IPS-18c (cell line): Measurements from ENCODE around the gene WBP1L.

ENCODE experiments used
- H3K4me3 ChIP-seq: 2 replicates; pipeline ENCODE4 v1.7.0; 2013; ENCODE audit warnings: low read depth, mild to moderate bottlenecking, low read length, moderate library complexity; ENCODE audit not compliant: insufficient read depth
- H3K9me3 ChIP-seq: one replicate; pipeline ENCODE4 v1.6.1; 2013; ENCODE audit warnings: mild to moderate bottlenecking, low read length, moderate library complexity; ENCODE audit not compliant: control insufficient read depth, insufficient read depth

The WBP1L gene

GRCh38 chr10:102767428-102768160, 23.8 kb downstream of the WBP1L start:
- no peak overlapping the region for H3K4me3 ChIP-seq

GRCh38 chr10:102769375-102770107, 25.8 kb downstream of the WBP1L start:
- Histone ChIP-seq H3K9me3 (no peaks in the 10 kb centered on the region), H3K4me3 (no peak overlapping the region)

More at GRCh38 chr10:102767428-102768160, 23.8 kb downstream of the WBP1L start:
- H3K9me3 ChIP-seq = no peaks in the 10 kb centered on the region

- no peak overlapping the region for H3K4me3 ChIP-seq
- H3K9me3 ChIP-seq = no peaks in the 10 kb centered on the region
Measured at GRCh38 chr10:102770108-102770482, 26.3 kb downstream of the WBP1L start.

GRCh38 chr10:102770792-102771191, 27.0 kb downstream of the WBP1L start:
- Histone ChIP-seq H3K9me3 (no peaks in the 10 kb centered on the region), H3K4me3 (no peak overlapping the region)

GRCh38 chr10:102773320-102773719, 29.6 kb downstream of the WBP1L start:
- H3K4me3 ChIP-seq = no peak overlapping the region

GRCh38 chr10:102773986-102774385, 30.2 kb downstream of the WBP1L start:
- Histone ChIP-seq H3K4me3 (no peak overlapping the region), H3K9me3 (no peaks in the 10 kb centered on the region)

More at GRCh38 chr10:102773320-102773719, 29.6 kb downstream of the WBP1L start:
- H3K9me3 ChIP-seq = no peaks in the 10 kb centered on the region

- H3K9me3 ChIP-seq = no peaks in the 10 kb centered on the region
- 0 out of 2 replicates have a peak overlapping the region, but pooled peaks have one; percentile 2 for H3K4me3 ChIP-seq
Measured at GRCh38 chr10:102775201-102775934, 31.6 kb downstream of the WBP1L start.

- H3K4me3 ChIP-seq = 0 out of 2 replicates have a peak overlapping the region, but pooled peaks have one; percentile 6
Measured at GRCh38 chr10:102775935-102776669, 32.4 kb downstream of the WBP1L start.

GRCh38 chr10:102776779-102777456, 33.2 kb downstream of the WBP1L start:
- Histone ChIP-seq H3K4me3 (0 out of 2 replicates have a peak overlapping the region, but pooled peaks have one; percentile 6), H3K9me3 (no peaks in the 10 kb centered on the region)

More at GRCh38 chr10:102775935-102776669, 32.4 kb downstream of the WBP1L start:
- H3K9me3 ChIP-seq = no peaks in the 10 kb centered on the region

- no peaks in the 10 kb centered on the region for H3K9me3 ChIP-seq
- H3K4me3 ChIP-seq = no peak overlapping the region
Measured at GRCh38 chr10:102777711-102778453, 34.1 kb downstream of the WBP1L start.

GRCh38 chr10:102778781-102779180, 35.0 kb downstream of the WBP1L start:
- Histone ChIP-seq H3K4me3 (no peak overlapping the region), H3K9me3 (no peaks in the 10 kb centered on the region)

- Histone ChIP-seq H3K4me3 (no peak overlapping the region), H3K9me3 (no peaks in the 10 kb centered on the region)
Measured at GRCh38 chr10:102779680-102780526, 36.2 kb downstream of the WBP1L start.

- Histone ChIP-seq H3K4me3 (no peak overlapping the region), H3K9me3 (no peaks in the 10 kb centered on the region)
Measured at GRCh38 chr10:102780527-102780808, 36.7 kb downstream of the WBP1L start.

GRCh38 chr10:102781090-102781920, 37.6 kb downstream of the WBP1L start:
- Histone ChIP-seq H3K4me3 (no peak overlapping the region), H3K9me3 (no peaks in the 10 kb centered on the region)
